VCaP (cell line): Measurements from ENCODE around the gene AOAH.
"Not testable (repeated sequence)": the region's sequence is repeated elsewhere in the genome, so short reads cannot be mapped to it uniquely, and the experiment has no call there.

Experiments used
- H3K27ac ChIP-seq: fragments of 450-650 bp; 2 replicates; pipeline ENCODE4 v1.5.1; 2017
- TF ChIP-seq, protein P1 (sequence below): fragments of 450-650 bp; conservative IDR thresholded peaks from 2 replicates; pipeline ENCODE4 v1.5.1; 2017; ENCODE audit warnings: mild to moderate bottlenecking, moderate library complexity

Gene AOAH

GRCh38 chr7:36484265-36484664 is 240.0 kb downstream of the AOAH start:
- no peak overlapping the region for H3K27ac ChIP-seq
- TF ChIP-seq, protein P1, sequence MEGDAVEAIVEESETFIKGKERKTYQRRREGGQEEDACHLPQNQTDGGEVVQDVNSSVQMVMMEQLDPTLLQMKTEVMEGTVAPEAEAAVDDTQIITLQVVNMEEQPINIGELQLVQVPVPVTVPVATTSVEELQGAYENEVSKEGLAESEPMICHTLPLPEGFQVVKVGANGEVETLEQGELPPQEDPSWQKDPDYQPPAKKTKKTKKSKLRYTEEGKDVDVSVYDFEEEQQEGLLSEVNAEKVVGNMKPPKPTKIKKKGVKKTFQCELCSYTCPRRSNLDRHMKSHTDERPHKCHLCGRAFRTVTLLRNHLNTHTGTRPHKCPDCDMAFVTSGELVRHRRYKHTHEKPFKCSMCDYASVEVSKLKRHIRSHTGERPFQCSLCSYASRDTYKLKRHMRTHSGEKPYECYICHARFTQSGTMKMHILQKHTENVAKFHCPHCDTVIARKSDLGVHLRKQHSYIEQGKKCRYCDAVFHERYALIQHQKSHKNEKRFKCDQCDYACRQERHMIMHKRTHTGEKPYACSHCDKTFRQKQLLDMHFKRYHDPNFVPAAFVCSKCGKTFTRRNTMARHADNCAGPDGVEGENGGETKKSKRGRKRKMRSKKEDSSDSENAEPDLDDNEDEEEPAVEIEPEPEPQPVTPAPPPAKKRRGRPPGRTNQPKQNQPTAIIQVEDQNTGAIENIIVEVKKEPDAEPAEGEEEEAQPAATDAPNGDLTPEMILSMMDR = no peak

- H3K27ac ChIP-seq = not testable (repeated sequence)
These were observed 240.4 kb downstream of the AOAH start for GRCh38 chr7:36483853-36484252.

DNA sequence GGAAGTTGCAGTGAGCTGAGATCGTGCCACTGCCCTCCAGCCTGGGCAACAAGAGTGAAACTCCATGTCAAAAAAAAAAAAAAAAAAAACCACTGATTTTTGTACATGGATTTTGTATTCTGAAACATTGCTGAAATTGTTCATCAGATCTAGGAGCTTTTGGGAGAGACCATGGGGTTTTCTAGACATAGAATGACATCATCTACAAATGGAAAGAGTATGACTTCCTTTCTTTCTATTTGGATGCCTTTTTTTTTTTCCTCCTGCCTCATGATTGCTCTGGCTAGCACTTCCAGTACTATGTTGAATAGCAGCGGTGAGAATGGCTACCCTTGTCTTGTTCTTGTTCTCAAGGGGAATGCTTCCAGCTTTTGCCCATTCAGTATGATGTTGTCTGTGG is 245.5 kb downstream of the AOAH start:
- TF ChIP-seq, protein P1 = no peak
- H3K27ac ChIP-seq = no peak overlapping the region

- TF ChIP-seq, protein P1 = no peak
- no peak overlapping the region for H3K27ac ChIP-seq
These were observed 248.9 kb downstream of the AOAH start for GRCh38 chr7:36475381-36475780.

- H3K27ac ChIP-seq = no peak overlapping the region
- TF ChIP-seq, protein P1 = no peak
These were observed 249.3 kb downstream of the AOAH start for GRCh38 chr7:36475011-36475342.

GRCh38 chr7:36474283-36475010 is 249.8 kb downstream of the AOAH start:
- no peak overlapping the region for H3K27ac ChIP-seq
- TF ChIP-seq, protein P1 = no peak

GRCh38 chr7:36473454-36474282 is 250.6 kb downstream of the AOAH start:
- H3K27ac ChIP-seq = no peak overlapping the region
- TF ChIP-seq, protein P1 = peak; percentile 71
